ENCODE measurements around the gene TJP3.
"Not testable (repeated sequence)": the region's sequence is repeated elsewhere in the genome, so short reads cannot be mapped to it uniquely, and the experiment has no call there.

Gene TJP3

DNA sequence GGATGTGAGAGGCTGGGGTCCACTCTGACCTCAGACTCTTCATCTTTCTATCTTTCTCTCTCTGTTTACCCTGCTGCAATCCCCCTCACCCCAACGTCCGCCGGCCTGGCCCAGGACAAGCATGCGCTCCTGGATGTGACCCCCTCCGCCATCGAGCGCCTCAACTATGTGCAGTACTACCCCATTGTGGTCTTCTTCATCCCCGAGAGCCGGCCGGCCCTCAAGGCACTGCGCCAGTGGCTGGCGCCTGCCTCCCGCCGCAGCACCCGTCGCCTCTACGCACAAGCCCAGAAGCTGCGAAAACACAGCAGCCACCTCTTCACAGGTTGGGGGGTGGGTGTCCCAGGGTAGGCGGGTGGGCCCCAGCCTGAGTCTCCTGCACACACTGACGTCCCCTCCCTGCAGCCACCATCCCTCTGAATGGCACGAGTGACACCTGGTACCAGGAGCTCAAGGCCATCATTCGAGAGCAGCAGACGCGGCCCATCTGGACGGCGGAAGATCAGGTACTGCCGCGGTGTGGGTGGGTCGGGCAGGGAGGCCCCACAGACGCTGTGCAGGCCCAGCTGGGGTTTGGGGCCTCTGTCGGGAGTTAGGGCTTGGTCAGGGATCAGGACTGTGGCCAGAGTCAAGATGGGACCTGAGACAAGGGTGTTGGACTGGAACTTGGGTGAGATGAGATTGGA is 38.3 kb downstream of the TJP3 start:
- Histone ChIP-seq H3K27ac (no peak overlapping the region), H3K9me3 (ENCODE audit: low read depth, low read length) (no peaks in the 10 kb centered on the region), H3K4me3 (no peak overlapping the region), H3K9ac (ENCODE audit: insufficient read length) (no peak overlapping the region), H3K36me3 (ENCODE audit: insufficient read depth, low read length) (no peaks in the 10 kb centered on the region)
- no peak for DNase-seq (ENCODE audit: low read depth, low spot score)
- TF ChIP-seq FOXP2 (optimal IDR thresholded peaks at IDR 0.05; ENCODE audit: control extremely low read depth, extremely low read length, insufficient read depth) = no peak

DNA sequence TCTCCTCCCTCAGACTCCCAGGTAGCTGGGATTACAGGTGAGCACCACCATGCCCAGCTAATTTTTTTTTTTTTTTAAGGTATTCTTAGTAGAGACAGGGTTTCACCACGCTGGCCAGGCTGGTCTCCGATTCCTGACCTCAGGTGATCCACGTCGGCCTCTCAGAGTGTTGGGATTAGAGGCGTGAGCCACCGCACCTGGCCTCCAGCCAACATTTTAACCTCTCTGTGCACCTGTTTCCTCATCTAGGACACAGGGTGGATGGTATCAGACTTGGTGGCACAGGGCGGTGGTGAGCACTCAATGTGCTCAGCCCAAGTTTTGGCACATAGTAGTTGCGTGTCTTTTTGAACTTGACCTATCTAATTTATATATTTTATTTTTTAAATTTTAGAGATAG is 40.8 kb downstream of the TJP3 start:
- Histone ChIP-seq H3K4me3 (no peak overlapping the region), H3K27ac (no peak overlapping the region), H3K9ac (ENCODE audit: insufficient read length) (no peak overlapping the region), H3K36me3 (ENCODE audit: insufficient read depth, low read length) (no peaks in the 10 kb centered on the region), H3K9me3 (ENCODE audit: low read depth, low read length) (no peaks in the 10 kb centered on the region)
- TF ChIP-seq FOXP2 (optimal IDR thresholded peaks at IDR 0.05; ENCODE audit: control extremely low read depth, extremely low read length, insufficient read depth) = no peak
- no peak for TF ChIP-seq EZH2 (IDR thresholded peaks at IDR 0.05)
- TF ChIP-seq POLR2AphosphoS5 (IDR thresholded peaks at IDR 0.05; ENCODE audit: borderline replicate concordance, low read depth, low read length) = no peak
- DNase-seq (ENCODE audit: low read depth, low spot score) = no peak

DNA sequence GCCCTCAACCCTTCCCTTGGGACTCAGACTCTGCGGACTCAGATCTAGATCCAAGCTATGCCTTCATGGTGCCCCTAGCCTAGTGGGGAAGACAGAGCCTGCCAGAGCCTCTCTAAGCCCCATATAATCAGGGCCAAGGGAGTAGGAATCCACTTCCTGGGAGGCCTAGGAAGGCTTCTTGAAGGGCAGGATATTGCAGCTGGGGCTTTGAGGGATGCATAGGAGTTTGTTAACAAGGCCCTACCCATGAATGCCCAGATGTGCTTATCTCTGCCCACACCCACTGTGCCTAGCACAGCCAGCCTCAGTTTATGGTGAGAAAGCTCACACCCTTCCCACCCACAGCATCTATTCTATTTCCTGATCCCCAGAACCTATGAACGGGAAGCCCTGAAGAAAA is 42.0 kb downstream of the TJP3 start:
- no peak for DNase-seq (ENCODE audit: low read depth, low spot score)
- H3K4me3 ChIP-seq = no peak overlapping the region
- no peaks in the 10 kb centered on the region for H3K36me3 ChIP-seq (ENCODE audit: insufficient read depth, low read length)
- H3K9ac ChIP-seq (ENCODE audit: insufficient read length) = no peak overlapping the region
- no peak for TF ChIP-seq EZH2 (IDR thresholded peaks at IDR 0.05)
- TF ChIP-seq FOXP2 (optimal IDR thresholded peaks at IDR 0.05; ENCODE audit: control extremely low read depth, extremely low read length, insufficient read depth) = no peak
- TF ChIP-seq POLR2AphosphoS5 (IDR thresholded peaks at IDR 0.05; ENCODE audit: borderline replicate concordance, low read depth, low read length) = no peak
- H3K9me3 ChIP-seq (ENCODE audit: low read depth, low read length) = no peaks in the 10 kb centered on the region
- no peak overlapping the region for H3K27ac ChIP-seq

DNA sequence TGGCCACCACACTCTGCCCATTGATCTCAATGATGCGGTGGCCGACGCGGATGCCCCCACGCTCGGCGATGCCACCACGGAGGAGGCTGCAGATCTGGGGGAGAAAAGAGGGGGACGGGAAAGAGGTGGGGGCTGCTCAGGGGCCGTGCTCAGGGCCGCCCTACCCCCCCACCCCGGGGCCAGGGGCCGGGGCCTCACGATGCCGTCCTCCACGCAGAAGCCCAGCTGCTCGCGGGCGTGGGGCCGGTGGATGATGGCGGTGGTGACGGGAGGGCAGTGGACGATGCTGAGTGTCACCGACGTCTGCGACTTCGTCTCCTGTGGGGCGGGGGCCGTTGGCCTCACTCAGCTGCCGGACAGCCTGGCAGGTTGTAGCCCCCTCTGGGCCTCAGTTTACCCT is 43.1 kb downstream of the TJP3 start:
- Histone ChIP-seq H3K36me3 (ENCODE audit: insufficient read depth, low read length) (no peaks in the 10 kb centered on the region), H3K9ac (ENCODE audit: insufficient read length) (no peak overlapping the region), H3K9me3 (ENCODE audit: low read depth, low read length) (no peaks in the 10 kb centered on the region), H3K4me3 (no peak overlapping the region), H3K27ac (no peak overlapping the region)
- no peak for TF ChIP-seq POLR2AphosphoS5 (IDR thresholded peaks at IDR 0.05; ENCODE audit: borderline replicate concordance, low read depth, low read length)
- no peak for TF ChIP-seq EZH2 (IDR thresholded peaks at IDR 0.05)
- TF ChIP-seq FOXP2 (optimal IDR thresholded peaks at IDR 0.05; ENCODE audit: control extremely low read depth, extremely low read length, insufficient read depth) = no peak
- no peak for DNase-seq (ENCODE audit: low read depth, low spot score)

DNA sequence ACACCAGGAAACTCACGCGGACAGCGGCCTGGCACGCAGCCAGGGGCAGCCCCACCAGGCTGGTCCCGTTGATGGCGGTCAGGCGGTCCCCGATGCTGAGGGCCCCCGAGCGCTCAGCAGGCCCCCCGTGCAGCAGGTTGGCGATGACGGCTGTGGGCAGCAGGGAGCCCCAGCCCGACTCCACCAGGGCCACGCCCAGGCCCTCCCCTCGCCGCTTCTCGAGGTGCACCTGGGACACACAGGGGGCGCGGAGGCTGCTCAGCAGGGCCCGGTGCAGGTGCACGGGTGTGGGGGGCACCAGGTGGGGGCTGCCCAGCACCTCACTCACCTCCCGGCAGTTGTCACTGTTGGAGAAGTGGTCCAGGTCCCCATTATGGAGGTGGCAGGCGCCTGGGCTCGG is 44.3 kb downstream of the TJP3 start:
- H3K9ac ChIP-seq (ENCODE audit: insufficient read length) = no peak overlapping the region
- H3K4me3 ChIP-seq = no peak overlapping the region
- no peaks in the 10 kb centered on the region for H3K9me3 ChIP-seq (ENCODE audit: low read depth, low read length)
- TF ChIP-seq EZH2 (IDR thresholded peaks at IDR 0.05) (no peak), FOXP2 (optimal IDR thresholded peaks at IDR 0.05; ENCODE audit: control extremely low read depth, extremely low read length, insufficient read depth) (no peak), POLR2AphosphoS5 (IDR thresholded peaks at IDR 0.05; ENCODE audit: borderline replicate concordance, low read depth, low read length) (no peak)
- DNase-seq (ENCODE audit: low read depth, low spot score) = no peak
- H3K36me3 ChIP-seq (ENCODE audit: insufficient read depth, low read length) = no peaks in the 10 kb centered on the region
- no peak overlapping the region for H3K27ac ChIP-seq

DNA sequence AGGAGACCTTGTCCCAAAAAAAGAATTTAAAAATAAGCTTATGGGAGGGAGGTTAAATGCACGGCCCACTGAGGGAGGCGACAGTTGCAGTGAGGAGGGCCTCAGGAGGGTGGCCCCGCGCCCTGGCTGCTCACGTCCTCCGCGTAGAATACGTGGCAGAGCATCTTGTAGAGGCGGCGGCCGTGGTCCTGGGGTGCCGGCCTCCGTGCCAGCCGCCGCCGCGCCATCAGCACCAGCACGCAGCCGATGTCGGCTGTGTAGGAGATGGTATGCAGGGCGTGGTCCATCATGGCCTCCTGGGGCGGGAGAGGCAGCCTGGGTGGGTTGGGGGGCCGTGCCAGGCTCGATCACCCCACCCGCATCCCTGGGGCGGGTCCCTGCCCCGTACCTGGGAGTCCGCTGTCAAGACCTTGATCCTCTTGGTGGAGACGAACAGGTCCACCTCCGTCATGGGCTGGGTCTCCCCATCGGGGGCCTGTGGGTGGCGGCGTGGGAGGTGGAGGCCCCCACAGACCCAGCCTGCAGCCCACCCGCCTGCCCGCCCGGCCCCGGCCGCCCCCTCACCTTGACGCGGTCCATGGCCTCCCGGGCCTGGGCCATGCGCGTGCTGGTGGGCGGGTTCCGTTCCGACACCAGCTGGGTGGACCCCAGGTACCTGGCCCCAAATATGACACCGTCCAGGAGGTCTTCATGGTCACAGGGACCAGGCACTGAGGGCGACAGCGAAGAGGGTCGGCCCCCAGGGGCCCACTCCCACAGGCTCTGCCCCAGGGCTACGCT is 45.6 kb downstream of the TJP3 start:
- TF ChIP-seq FOXP2 (optimal IDR thresholded peaks at IDR 0.05; ENCODE audit: control extremely low read depth, extremely low read length, insufficient read depth) (no peak), POLR2AphosphoS5 (IDR thresholded peaks at IDR 0.05; ENCODE audit: borderline replicate concordance, low read depth, low read length) (no peak), EZH2 (IDR thresholded peaks at IDR 0.05) (no peak)
- H3K4me3 ChIP-seq = no peak overlapping the region
- H3K36me3 ChIP-seq (ENCODE audit: insufficient read depth, low read length) = no peaks in the 10 kb centered on the region
- no peak for DNase-seq (ENCODE audit: low read depth, low spot score)
- no peaks in the 10 kb centered on the region for H3K9me3 ChIP-seq (ENCODE audit: low read depth, low read length)
- H3K27ac ChIP-seq = no peak overlapping the region
- no peak overlapping the region for H3K9ac ChIP-seq (ENCODE audit: insufficient read length)

DNA sequence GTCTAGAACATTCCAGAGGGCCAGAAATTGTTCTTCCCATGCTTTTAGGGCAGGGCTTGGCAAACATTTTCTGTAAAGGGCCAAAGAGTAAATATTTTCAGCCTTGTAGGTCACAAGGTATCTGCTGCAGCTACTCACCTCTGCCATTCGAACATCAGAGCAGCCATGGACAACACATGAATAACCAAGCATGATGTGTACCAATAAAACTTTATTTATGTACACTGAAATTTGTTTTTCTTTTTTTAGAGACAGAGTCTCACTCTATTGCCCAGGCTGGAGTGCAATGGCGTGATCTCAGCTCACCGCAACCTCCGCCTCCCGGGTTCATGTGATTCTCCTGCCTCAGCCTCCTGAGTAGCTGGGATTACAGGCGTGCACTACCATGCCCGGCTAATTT is 49.5 kb downstream of the TJP3 start:
- not testable (repeated sequence) for DNase-seq (ENCODE audit: low read depth, low spot score); H3K4me3 ChIP-seq; H3K9ac ChIP-seq (ENCODE audit: insufficient read length); H3K27ac ChIP-seq; H3K9me3 ChIP-seq (ENCODE audit: low read depth, low read length); H3K36me3 ChIP-seq (ENCODE audit: insufficient read depth, low read length)

DNA sequence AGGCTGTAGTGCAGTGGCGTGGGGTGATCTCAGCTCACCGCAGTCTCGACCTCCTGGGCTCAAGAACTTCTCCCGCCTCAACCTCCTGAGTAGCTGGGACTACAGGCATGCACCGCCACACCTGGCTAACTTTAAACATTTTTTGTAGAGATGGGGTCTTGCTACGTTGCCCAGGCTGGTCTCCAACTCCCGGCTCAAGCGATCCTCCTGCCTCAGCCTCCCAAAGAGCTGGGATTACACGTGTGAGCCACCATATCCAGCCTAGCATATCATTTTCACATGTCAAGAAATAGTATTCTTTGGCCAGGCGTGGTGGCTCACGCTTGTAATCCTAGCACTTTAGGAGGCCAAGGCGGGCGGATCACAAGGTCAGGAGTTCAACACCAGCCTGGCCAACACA is 50.1 kb downstream of the TJP3 start:
- not testable (repeated sequence) for H3K9me3 ChIP-seq (ENCODE audit: low read depth, low read length); H3K36me3 ChIP-seq (ENCODE audit: insufficient read depth, low read length); H3K9ac ChIP-seq (ENCODE audit: insufficient read length); H3K27ac ChIP-seq; H3K4me3 ChIP-seq; DNase-seq (ENCODE audit: low read depth, low spot score)

All from SK-N-MC (cell line).